IMR-90 (cell line): ENCODE data around the gene ATXN1. TPM values are rescaled to one million over a fixed set of nuclear protein-coding genes. Genes with fewer than 3 reads are reported as not detected.

ENCODE experiments used
- ATAC-seq: fragments of 200-7000 bp; cut with Tn5 transposase; 2 replicates; pipeline ENCODE4 v1.9.1; 2020; ENCODE audit warnings: low read depth, mild to moderate bottlenecking, moderate library complexity
- BruUV-seq: library from RNA; stranded (reverse); fragments of 400-500 nt; replicated peaks from 2 replicates; lab custom pipeline; 2021; lab: Mats Ljungman, UMichigan
- CTCF ChIA-PET: fragments of 300-600 bp; formaldehyde crosslinking; extraction: SDS; loops from one replicate; lab custom pipeline; 2021; ENCODE audit warnings: antibody characterized with exemption; lab: Yijun Ruan, JAX
- POLR2A ChIA-PET: fragments of 300-600 bp; sonication (Branson Sonifier 250); formaldehyde crosslinking; loops from one replicate; lab custom pipeline; 2022; ENCODE audit warnings: antibody characterized with exemption; ENCODE audit not compliant: unreplicated experiment; lab: Charles Lee
- DNase-seq: peaks from one replicate; pipeline ENCODE4 v3.0.0; 2013
- H2AFZ ChIP-seq: replicated peaks from 2 replicates; pipeline ENCODE3; 2013; ENCODE audit warnings: low read length, mild to moderate bottlenecking; ENCODE audit not compliant: poor library complexity
- H2AK5ac ChIP-seq: 2 replicates; pipeline ENCODE4 v1.6.1; 2013; ENCODE audit warnings: low read depth, low read length, inconsistent platforms
- H2AK9ac ChIP-seq: replicated peaks from 2 replicates; pipeline ENCODE3; 2013; ENCODE audit warnings: mild to moderate bottlenecking, low read depth, low read length, moderate library complexity; ENCODE audit not compliant: poor library complexity
- H2BK120ac ChIP-seq: 2 replicates; pipeline ENCODE4 v1.6.1; 2013; ENCODE audit warnings: low read depth, low read length, inconsistent platforms
- H2BK15ac ChIP-seq: 3 replicates; pipeline ENCODE4 v1.6.1; 2013; ENCODE audit warnings: low read depth, low read length, inconsistent platforms
- H2BK20ac ChIP-seq: 2 replicates; pipeline ENCODE4 v1.6.1; 2013; ENCODE audit warnings: low read depth, mild to moderate bottlenecking, inconsistent platforms, low read length, moderate library complexity
- H2BK5ac ChIP-seq: 2 replicates; pipeline ENCODE4 v1.6.1; 2013; ENCODE audit warnings: mild to moderate bottlenecking, low read depth, low read length, inconsistent platforms; ENCODE audit not compliant: poor library complexity, severe bottlenecking
- H3K14ac ChIP-seq: replicated peaks from 2 replicates; pipeline ENCODE4 v1.6.1; 2013; ENCODE audit warnings: low read depth, low read length, inconsistent platforms
- H3K18ac ChIP-seq: 2 replicates; pipeline ENCODE4 v1.6.1; 2013; ENCODE audit warnings: low read depth, low read length, control low read depth
- H3K23ac ChIP-seq: 2 replicates; pipeline ENCODE4 v1.6.1; 2013; ENCODE audit warnings: low read depth, low read length, inconsistent platforms
- H3K27ac ChIP-seq: 2 replicates; pipeline ENCODE4 v1.5.1; 2013; ENCODE audit warnings: mild to moderate bottlenecking, control low read depth, low read length; ENCODE audit not compliant: insufficient read depth
- H3K27me3 ChIP-seq: 2 replicates; pipeline ENCODE4 v1.6.1; 2013; ENCODE audit warnings: low read length; ENCODE audit not compliant: control insufficient read depth, insufficient read depth
- H3K36me3 ChIP-seq: 2 replicates; pipeline ENCODE4 v1.6.1; 2013; ENCODE audit warnings: low read length, mixed read lengths; ENCODE audit not compliant: control insufficient read depth, insufficient read depth
- H3K4ac ChIP-seq: 2 replicates; pipeline ENCODE4 v1.6.1; 2013; ENCODE audit warnings: low read depth, low read length, inconsistent platforms
- H3K4me1 ChIP-seq: 2 replicates; pipeline ENCODE4 v1.6.1; 2013; ENCODE audit warnings: low read length, mixed read lengths; ENCODE audit not compliant: control insufficient read depth, insufficient read depth
- H3K4me2 ChIP-seq: 2 replicates; pipeline ENCODE4 v1.6.1; 2013; ENCODE audit warnings: low read depth, mild to moderate bottlenecking, control low read depth, low read length, moderate library complexity
- H3K4me3 ChIP-seq: 2 replicates; pipeline ENCODE4 v1.5.1; 2013; ENCODE audit warnings: low read depth, mild to moderate bottlenecking, control low read depth, low read length, moderate library complexity; ENCODE audit not compliant: insufficient read depth
- H3K56ac ChIP-seq: 2 replicates; pipeline ENCODE4 v1.6.1; 2013; ENCODE audit warnings: low read length, inconsistent platforms; ENCODE audit not compliant: insufficient read depth; ENCODE audit errors: extremely low read depth
- H3K79me1 ChIP-seq, 2 experiments: 2 replicates each; pipeline ENCODE4 v1.6.1; 2013; ENCODE audit warnings: low read length in 2 of 2, inconsistent platforms in 1 of 2, low read depth in 1 of 2
- H3K9ac ChIP-seq: 2 replicates; pipeline ENCODE4 v1.6.1; 2013; ENCODE audit warnings: low read depth, low read length, control low read depth
- H3K9me1 ChIP-seq: 2 replicates; pipeline ENCODE4 v1.6.1; 2013; ENCODE audit warnings: low read length, inconsistent platforms; ENCODE audit not compliant: insufficient read depth
- H3K9me3 ChIP-seq: 2 replicates; pipeline ENCODE4 v1.6.1; 2013; ENCODE audit warnings: low read length; ENCODE audit not compliant: control insufficient read depth, insufficient read depth
- H4K20me1 ChIP-seq: 2 replicates; pipeline ENCODE4 v1.6.1; 2013; ENCODE audit warnings: low read length, inconsistent platforms; ENCODE audit not compliant: insufficient read depth
- H4K5ac ChIP-seq: 2 replicates; pipeline ENCODE4 v1.6.1; 2013; ENCODE audit warnings: mild to moderate bottlenecking, low read depth, low read length, control low read depth
- H4K8ac ChIP-seq, 2 experiments: 2 replicates each; pipeline ENCODE4 v1.6.1; 2013; ENCODE audit warnings: low read depth in 2 of 2, low read length in 2 of 2, control low read depth in 1 of 2, inconsistent platforms in 1 of 2
- H4K91ac ChIP-seq: 2 replicates; pipeline ENCODE4 v1.6.1; 2013; ENCODE audit warnings: low read depth, low read length, inconsistent platforms; ENCODE audit not compliant: insufficient read depth
- BHLHE40 ChIP-seq: fragments of 150-350 bp; IDR thresholded peaks from 2 replicates; pipeline ENCODE4 v1.6.1; 2016; ENCODE audit warnings: mild to moderate bottlenecking, low read depth, low read length
- CEBPB ChIP-seq: IDR thresholded peaks from 2 replicates; pipeline ENCODE4 v1.6.1; 2012; ENCODE audit warnings: low read depth, low read length, improper control_type of control experiment
- WGBS, 2 experiments: methylation state at CpG; one replicate each; pipeline versions ENCODE4 v1.1.5 to v1.1.7; 2013; ENCODE audit warnings: missing lambda C conversion rate in 2 of 2; ENCODE audit not compliant: insufficient read length in 1 of 2; ENCODE audit errors: extremely low coverage in 2 of 2; 5-methylcytosine and 5-hydroxymethylcytosine counted together
- dilution Hi-C: fragments of 300-500 bp; cut with HindIII; formaldehyde crosslinking; loops from one replicate; pipeline ENCODE4 v1.14.3; 2018; ENCODE audit warnings: low sequenced_read_pairs; ENCODE audit not compliant: unreplicated experiment
- in situ Hi-C: fragments of 300-500 bp; cut with MboI; formaldehyde crosslinking; loops from 3 replicates; pipeline ENCODE4 v1.14.3; 2019; ENCODE audit warnings: low sequenced_read_pairs, inconsistent platforms, mixed read lengths
- intact Hi-C: fragments of 100-400 bp; cut with micrococcal nuclease; formaldehyde crosslinking; loops from 2 replicates; pipeline ENCODE4 v1.10.0; 2022
- polyA plus RNA-seq, 3 experiments: library from polyadenylated mRNA; depleted of rRNA; stranded (reverse); fragments of >200 nt; gene quantifications; 2 replicates each; pipeline ENCODE4 v1.2.3, GENCODE V29; 2012; ENCODE audit warnings: low replicate concordance in 1 of 3
- total RNA-seq: library from RNA; depleted of rRNA; stranded (reverse); fragments of >200 nt; gene quantifications from 2 replicates; pipeline ENCODE4 v1.2.3, GENCODE V29; 2012

The ATXN1 gene
- total and polyA plus RNA-seq, 2 of the 4 experiments (the other 2 are of a cell fraction): 7.3 to 11.1 TPM

GRCh38 chr6:16292432-16292831 is 468.8 kb downstream of the ATXN1 start:
- H4K91ac ChIP-seq: no peak overlapping the region
- WGBS, 2 experiments: no CpG with 5 or more reads among the region's 5 CpGs

More at GRCh38 chr6:16292432-16292831, 468.8 kb downstream of the ATXN1 start:
- no peak for DNase-seq
- no peaks in the 10 kb centered on the region for H3K4me1 ChIP-seq
- ChIA-PET CTCF (no interaction called here), POLR2A (no interaction called here)
- no peak overlapping the region for H3K56ac ChIP-seq
- H3K9ac ChIP-seq: no peak overlapping the region
- no peak overlapping the region for H2BK5ac ChIP-seq
- no peak overlapping the region for H2AK9ac ChIP-seq
- no peak overlapping the region for H3K4me2 ChIP-seq
- H3K4me3 ChIP-seq: no peak overlapping the region
- intact Hi-C loops (no loop called here), dilution Hi-C loops (no loop called here), in situ Hi-C loops (no loop called here)
- no peak overlapping the region for H2BK120ac ChIP-seq
- H3K36me3 ChIP-seq: no peaks in the 10 kb centered on the region
- ATAC-seq: no peak
- H3K79me1 ChIP-seq: no peaks in the 10 kb centered on the region
- no peak overlapping the region for H2AFZ ChIP-seq
- no peak overlapping the region for H3K27ac ChIP-seq
- no peak overlapping the region for H3K18ac ChIP-seq
- no peak overlapping the region for H3K23ac ChIP-seq
- TF ChIP-seq BHLHE40 (no peak), CEBPB (no peak)
- H3K27me3 ChIP-seq: no peaks in the 10 kb centered on the region
- no peaks in the 10 kb centered on the region; the same call in 1 of the 2 replicates for H3K9me1 ChIP-seq
- H4K8ac ChIP-seq: no peak overlapping the region
- no peak overlapping the region for H2BK15ac ChIP-seq
- BruUV-seq: no TSS peak
- H2BK20ac ChIP-seq: no peak overlapping the region
- H3K14ac ChIP-seq: no peak overlapping the region
- no peak overlapping the region for H3K4ac ChIP-seq
- H4K5ac ChIP-seq: no peak overlapping the region
- no peaks in the 10 kb centered on the region for H4K20me1 ChIP-seq
- no peaks in the 10 kb centered on the region for H3K9me3 ChIP-seq
- no peak overlapping the region for H2AK5ac ChIP-seq
